Left lung (tissue), 10 donors: ENCODE data around the gene KCNH2. TPM values are rescaled to one million over a fixed set of nuclear protein-coding genes. Genes with fewer than 3 reads are reported as not detected.
A peak's percentile ranks its signal among the peaks of the same experiment; 100 is the strongest.

Experiments
- ATAC-seq: fragments of 200-7000 bp; cut with Tn5 transposase; one replicate; pipeline ENCODE4 v1.9.1; 2020; ENCODE audit warnings: moderate library complexity
- DNase-seq, 4 donors: peaks; one replicate each; pipeline ENCODE4 v3.0.0-alpha.2; 2013 to 2020
- H3K27ac ChIP-seq, 2 donors: fragments of 200-600 bp; sonication (generic) in 1 of 2; one replicate each; pipeline versions ENCODE4 v1.5.0 to v1.8.0; 2020 to 2021
- H3K27me3 ChIP-seq, 2 donors: fragments of 200-600 bp; sonication (generic) in 1 of 2; one replicate each; pipeline versions ENCODE4 v1.5.0 to v1.8.0; 2020 to 2021
- H3K36me3 ChIP-seq, 2 donors: fragments of 200-600 bp; sonication (generic) in 1 of 2; one replicate each; pipeline versions ENCODE4 v1.5.0 to v1.8.0; 2020 to 2021
- H3K4me1 ChIP-seq, 2 donors: fragments of 200-600 bp; one replicate each; pipeline ENCODE4 v1.8.0; 2021
- H3K4me3 ChIP-seq, 2 donors: fragments of 200-600 bp; sonication (generic) in 1 of 2; one replicate each; pipeline versions ENCODE4 v1.5.0 to v1.8.0; 2020 to 2021; ENCODE audit warnings: mild to moderate bottlenecking in 1 of 2
- H3K9me3 ChIP-seq, 2 donors: fragments of 200-600 bp; sonication (generic) in 1 of 2; one replicate each; pipeline versions ENCODE4 v1.5.0 to v1.8.0; 2020 to 2021
- intact Hi-C, 2 donors: fragments of 100-400 bp; cut with DNase I; formaldehyde crosslinking; loops; one replicate each; pipeline versions ENCODE4 v1.11.2 to v1.14.2; 2022
- polyA plus RNA-seq, 6 donors: library from polyadenylated mRNA; unstranded; fragments of 120-200 nt; gene quantifications; one replicate each; pipeline ENCODE4 v1.2.1, GENCODE V29; 2013; ENCODE audit not compliant: insufficient read length in 6 of 6
- total RNA-seq, 2 donors: library from RNA; stranded (reverse); fragmentation: NEBNext Ultra II Directional; extraction: Animal tissue kit (Norgen Biotek cat#: 25700); gene quantifications; one replicate each; pipeline ENCODE4 v1.2.1, GENCODE V29; 2021
- TF ChIP-seq, protein P1 (sequence below), 2 donors: fragments of 200-600 bp; sonication (generic) in 1 of 2; IDR thresholded peaks; one replicate each; pipeline versions ENCODE4 v1.5.0 to v1.8.0; 2021; ENCODE audit warnings: antibody characterized with exemption in 2 of 2
- donor health status: DM: no; HTN: yes; CAD: no.
- donor health status: DM: no; HTN: no; CAD: no.

KCNH2 gene
- total and polyA plus RNA-seq, 8 donors, result 0.82 to 5.3 (median 4.2) TPM

- H3K27ac ChIP-seq, result no peak overlapping the region
- H3K36me3 ChIP-seq, result no peaks in the 10 kb centered on the region
- no peak overlapping the region for H3K4me3 ChIP-seq
- no peak for ATAC-seq
- peaks cover 12 to 38% of the 10 kb centered on the region in 2 donors for H3K4me1 ChIP-seq
- peaks cover 22 to 98% of the 10 kb centered on the region in 2 donors for H3K27me3 ChIP-seq
- DNase-seq, result peak in 1 of 4 donors; percentile 43
- intact Hi-C loops, result no loop called here
- TF ChIP-seq, protein P1, sequence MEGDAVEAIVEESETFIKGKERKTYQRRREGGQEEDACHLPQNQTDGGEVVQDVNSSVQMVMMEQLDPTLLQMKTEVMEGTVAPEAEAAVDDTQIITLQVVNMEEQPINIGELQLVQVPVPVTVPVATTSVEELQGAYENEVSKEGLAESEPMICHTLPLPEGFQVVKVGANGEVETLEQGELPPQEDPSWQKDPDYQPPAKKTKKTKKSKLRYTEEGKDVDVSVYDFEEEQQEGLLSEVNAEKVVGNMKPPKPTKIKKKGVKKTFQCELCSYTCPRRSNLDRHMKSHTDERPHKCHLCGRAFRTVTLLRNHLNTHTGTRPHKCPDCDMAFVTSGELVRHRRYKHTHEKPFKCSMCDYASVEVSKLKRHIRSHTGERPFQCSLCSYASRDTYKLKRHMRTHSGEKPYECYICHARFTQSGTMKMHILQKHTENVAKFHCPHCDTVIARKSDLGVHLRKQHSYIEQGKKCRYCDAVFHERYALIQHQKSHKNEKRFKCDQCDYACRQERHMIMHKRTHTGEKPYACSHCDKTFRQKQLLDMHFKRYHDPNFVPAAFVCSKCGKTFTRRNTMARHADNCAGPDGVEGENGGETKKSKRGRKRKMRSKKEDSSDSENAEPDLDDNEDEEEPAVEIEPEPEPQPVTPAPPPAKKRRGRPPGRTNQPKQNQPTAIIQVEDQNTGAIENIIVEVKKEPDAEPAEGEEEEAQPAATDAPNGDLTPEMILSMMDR (IDR thresholded peaks at IDR 0.05), result no peak
- H3K9me3 ChIP-seq, result no peaks in the 10 kb centered on the region
These were observed 39.3 kb upstream of the KCNH2 start for GRCh38 chr7:151017370-151017952.

GRCh38 chr7:151016942-151017341 is 38.8 kb upstream of the KCNH2 start:
- DNase-seq (peak in 1 of 4 donors; percentile 63), ATAC-seq (no peak)
- no peaks in the 10 kb centered on the region for H3K36me3 ChIP-seq
- H3K27ac ChIP-seq, result no peak overlapping the region
- H3K4me1 ChIP-seq, result peaks cover 12 to 43% of the 10 kb centered on the region in 2 donors
- intact Hi-C loops, result no loop called here
- H3K27me3 ChIP-seq, result peaks cover 22 to 98% of the 10 kb centered on the region in 2 donors
- H3K9me3 ChIP-seq, result no peaks in the 10 kb centered on the region
- TF ChIP-seq, protein P1 (IDR thresholded peaks at IDR 0.05), result no peak
- H3K4me3 ChIP-seq, result no peak overlapping the region

DNA sequence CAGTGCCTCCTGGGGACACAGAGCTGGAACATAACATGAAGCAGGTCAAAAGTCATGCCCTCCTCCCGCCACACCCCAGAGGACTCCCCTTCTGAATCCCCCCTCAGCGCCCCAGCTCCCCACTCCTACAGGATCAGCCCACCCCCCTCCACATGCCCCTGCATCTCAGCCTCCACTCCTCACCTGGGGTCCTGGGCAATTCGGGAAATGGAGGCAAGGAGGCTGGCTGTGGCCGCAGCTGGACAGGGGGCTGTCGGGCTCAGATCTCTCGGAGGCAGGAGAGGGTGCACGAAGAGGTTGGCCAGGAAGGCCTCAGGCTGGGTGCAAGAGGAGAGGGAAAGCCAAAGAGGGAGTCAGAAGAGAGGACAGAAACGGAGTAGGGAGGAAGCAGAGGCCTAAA is 38.4 kb upstream of the KCNH2 start:
- H3K4me3 ChIP-seq, result no peak overlapping the region
- intact Hi-C loops, result no loop called here
- TF ChIP-seq, protein P1 (IDR thresholded peaks at IDR 0.05), result no peak
- H3K36me3 ChIP-seq, result no peaks in the 10 kb centered on the region
- peaks cover 12 to 43% of the 10 kb centered on the region in 2 donors for H3K4me1 ChIP-seq
- no peaks in the 10 kb centered on the region for H3K9me3 ChIP-seq
- H3K27ac ChIP-seq, result no peak overlapping the region
- peaks cover 22 to 98% of the 10 kb centered on the region in 2 donors for H3K27me3 ChIP-seq
- no peak for ATAC-seq
- peak in 1 of 4 donors; percentile 58 for DNase-seq

DNA sequence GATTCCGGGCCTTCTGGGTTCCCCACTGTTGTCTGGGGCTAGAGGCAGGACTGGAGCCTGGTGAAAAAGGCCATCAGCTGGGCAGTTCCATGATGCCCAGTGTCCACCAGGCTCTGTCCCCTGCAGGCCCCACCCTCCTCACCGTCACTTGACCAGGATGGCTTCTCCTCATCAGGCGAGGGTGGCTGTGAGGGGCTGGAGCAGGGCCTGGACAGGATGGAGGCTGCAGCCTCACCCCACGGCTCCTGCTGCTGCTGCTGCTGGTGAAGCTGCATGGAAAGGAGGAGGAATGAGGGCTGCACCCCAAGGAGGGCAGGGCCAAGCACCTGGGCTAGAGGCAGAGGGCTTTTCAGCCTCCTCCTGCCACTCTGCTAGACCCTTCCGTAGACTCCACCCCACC is 37.8 kb upstream of the KCNH2 start:
- Histone ChIP-seq H3K9me3 (no peaks in the 10 kb centered on the region), H3K27me3 (peaks cover 22 to 97% of the 10 kb centered on the region in 2 donors), H3K4me1 (peaks cover 14 to 46% of the 10 kb centered on the region in 2 donors), H3K36me3 (no peaks in the 10 kb centered on the region), H3K4me3 (no peak overlapping the region), H3K27ac (no peak overlapping the region)
- DNase-seq (peak in 1 of 4 donors; percentile 49), ATAC-seq (no peak)
- intact Hi-C loops, result no loop called here
- TF ChIP-seq, protein P1 (IDR thresholded peaks at IDR 0.05), result no peak

GRCh38 chr7:151014950-151015349 is 36.8 kb upstream of the KCNH2 start:
- TF ChIP-seq, protein P1 (IDR thresholded peaks at IDR 0.05), result no peak
- Histone ChIP-seq H3K36me3 (no peaks in the 10 kb centered on the region), H3K9me3 (no peaks in the 10 kb centered on the region), H3K4me1 (peaks cover 19 to 57% of the 10 kb centered on the region in 2 donors), H3K4me3 (no peak overlapping the region), H3K27me3 (peaks cover 22 to 97% of the 10 kb centered on the region in 2 donors), H3K27ac (no peak overlapping the region)
- DNase-seq (no peak), ATAC-seq (no peak)
- intact Hi-C loops, result no loop called here
